CD4-positive, alpha-beta T cell (primary cell): ENCODE results near the gene SCLY. TPM values are rescaled to one million over a fixed set of nuclear protein-coding genes. Genes with fewer than 3 reads are reported as not detected.

Experiments
- ATAC-seq: fragments of 200-7000 bp; cut with Tn5 transposase; one replicate; pipeline ENCODE4 v1.10.0; 2022; ENCODE audit warnings: mild to moderate bottlenecking; ENCODE audit not compliant: poor library complexity
- CTCF ChIA-PET: fragments of 350-600 bp; sonication (Branson Sonifier 250); formaldehyde crosslinking; loops from one replicate; lab custom pipeline; 2021; ENCODE audit warnings: antibody characterized with exemption, inconsistent platforms; lab: Charles Lee
- POLR2A ChIA-PET: fragments of 350-600 bp; sonication (Branson Sonifier 250); formaldehyde crosslinking; loops from one replicate; lab custom pipeline; 2021; ENCODE audit warnings: antibody characterized with exemption, inconsistent platforms; lab: Charles Lee
- DNase-seq, 14 experiments: peaks; one replicate each; pipeline ENCODE4 v3.0.0-alpha.2; 2013 to 2020; ENCODE audit warnings: mixed read lengths in 2 of 14
- H3K27ac ChIP-seq, 2 donors: one replicate each; pipeline versions ENCODE4 v1.5.1 to v1.7.0; 2013; ENCODE audit warnings: low read length in 2 of 2, low read depth in 1 of 2, mild to moderate bottlenecking in 1 of 2
- H3K27me3 ChIP-seq, 2 experiments: 1 replicate in 1 of 2; 2 replicates in 1 of 2; pipeline versions ENCODE4 v1.6.1 to v1.7.0; 2013; ENCODE audit warnings: low read length in 2 of 2, control low read depth in 1 of 2, mild to moderate bottlenecking in 1 of 2, moderate library complexity in 1 of 2; ENCODE audit not compliant: insufficient read depth in 2 of 2, control insufficient read depth in 1 of 2
- H3K36me3 ChIP-seq: one replicate; pipeline ENCODE4 v1.6.1; 2013; ENCODE audit warnings: low read length, control low read depth; ENCODE audit not compliant: insufficient read depth
- H3K4me1 ChIP-seq: one replicate; pipeline ENCODE4 v1.6.1; 2013; ENCODE audit warnings: low read length, control low read depth; ENCODE audit not compliant: insufficient read depth
- H3K4me3 ChIP-seq: one replicate; pipeline ENCODE4 v1.5.1; 2013; ENCODE audit warnings: mild to moderate bottlenecking, low read length, moderate library complexity
- H3K9me3 ChIP-seq, 2 experiments: 1 replicate in 1 of 2; 2 replicates in 1 of 2; pipeline versions ENCODE4 v1.6.1 to v1.7.0; 2013; ENCODE audit warnings: low read length in 2 of 2, mild to moderate bottlenecking in 2 of 2, control low read depth in 1 of 2, moderate library complexity in 1 of 2; ENCODE audit not compliant: control insufficient read depth in 1 of 2, insufficient read depth in 1 of 2
- H3K27ac Mint-ChIP-seq: one replicate; pipeline ENCODE4 v1.8.0; 2020; ENCODE audit warnings: mixed read lengths
- H3K27me3 Mint-ChIP-seq: one replicate; pipeline ENCODE4 v1.8.0; 2021; ENCODE audit warnings: mixed read lengths
- H3K36me3 Mint-ChIP-seq: one replicate; pipeline ENCODE4 v1.8.0; 2021; ENCODE audit warnings: low read depth, mixed read lengths
- H3K4me1 Mint-ChIP-seq: one replicate; pipeline ENCODE4 v1.8.0; 2021; ENCODE audit warnings: low read depth, mixed read lengths
- H3K4me3 Mint-ChIP-seq: one replicate; pipeline ENCODE4 v1.8.0; 2020; ENCODE audit warnings: mild to moderate bottlenecking, mixed read lengths
- H3K9me3 Mint-ChIP-seq: one replicate; pipeline ENCODE4 v1.8.0; 2020; ENCODE audit warnings: mixed read lengths
- CTCF ChIP-seq: fragments of 200-600 bp; IDR thresholded peaks from one replicate; pipeline ENCODE4 v1.8.0; 2022; ENCODE audit warnings: antibody characterized with exemption, mild to moderate bottlenecking
- intact Hi-C, 2 experiments: fragments of 100-400 bp; cut with DNase I in 1 of 2; cut with micrococcal nuclease in 1 of 2; formaldehyde crosslinking; loops; one replicate each; pipeline versions ENCODE4 v1.15.1 to v1.9.0; 2023 to 2025; cut with DNase I, micrococcal nuclease
- total RNA-seq, 174 experiments: library from RNA in 2 of 174; stranded (reverse) in 2 of 174; gene quantifications; one replicate each; pipeline ENCODE4 v1.2.3 and lab custom pipeline; 2021 to 2026

Gene SCLY
- total RNA-seq, 2 experiments from 2014 or later, result 8.9 to 9.6 TPM

GRCh38 chr2:238123218-238123971 is 62.6 kb downstream of the SCLY start:
- ATAC-seq (no peak), DNase-seq (no peak)
- Histone ChIP-seq H3K36me3 (no peaks in the 10 kb centered on the region), H3K27ac (no peak overlapping the region), H3K4me3 (no peak overlapping the region), H3K9me3 (peaks cover 0 to 6% of the 10 kb centered on the region in 2 experiments), H3K4me1 (no peaks in the 10 kb centered on the region), H3K27me3 (peaks cover 0 to under 1% of the 10 kb centered on the region in 2 experiments)
- ChIA-PET POLR2A (no interaction called here), CTCF (no interaction called here)
- H3K27ac Mint-ChIP-seq, result no peak overlapping the region
- no peaks in the 10 kb centered on the region for H3K27me3 Mint-ChIP-seq
- no peak for TF ChIP-seq CTCF
- no peaks in the 10 kb centered on the region for H3K9me3 Mint-ChIP-seq
- no peaks in the 10 kb centered on the region for H3K4me1 Mint-ChIP-seq
- intact Hi-C loops, result no loop called here
- H3K4me3 Mint-ChIP-seq, result no peak overlapping the region
- no peaks in the 10 kb centered on the region for H3K36me3 Mint-ChIP-seq

- Mint-ChIP-seq H3K4me1 (no peaks in the 10 kb centered on the region), H3K27me3 (no peaks in the 10 kb centered on the region), H3K36me3 (no peaks in the 10 kb centered on the region), H3K27ac (no peak overlapping the region), H3K9me3 (no peaks in the 10 kb centered on the region), H3K4me3 (no peak overlapping the region)
- peaks cover 0 to 6% of the 10 kb centered on the region in 2 experiments for H3K9me3 ChIP-seq
- ChIA-PET POLR2A (no interaction called here), CTCF (no interaction called here)
- no peak for TF ChIP-seq CTCF
- H3K27ac ChIP-seq, result no peak overlapping the region
- H3K27me3 ChIP-seq, result no peaks in the 10 kb centered on the region
- ATAC-seq, result no peak
- no peak for DNase-seq
- intact Hi-C loops, result no loop called here
- H3K4me3 ChIP-seq, result no peak overlapping the region
- H3K36me3 ChIP-seq, result no peaks in the 10 kb centered on the region
- H3K4me1 ChIP-seq, result no peaks in the 10 kb centered on the region
Measured at GRCh38 chr2:238123991-238124470, 63.2 kb downstream of the SCLY start.

GRCh38 chr2:238124488-238125126 is 63.8 kb downstream of the SCLY start:
- no peaks in the 10 kb centered on the region for H3K4me1 Mint-ChIP-seq
- intact Hi-C loops, result no loop called here
- no peaks in the 10 kb centered on the region for H3K27me3 ChIP-seq
- no peaks in the 10 kb centered on the region for H3K36me3 ChIP-seq
- ChIA-PET CTCF (no interaction called here), POLR2A (no interaction called here)
- TF ChIP-seq CTCF, result no peak
- no peak overlapping the region for H3K27ac Mint-ChIP-seq
- H3K4me3 ChIP-seq, result no peak overlapping the region
- H3K4me1 ChIP-seq, result no peaks in the 10 kb centered on the region
- ATAC-seq, result no peak
- H3K9me3 Mint-ChIP-seq, result no peaks in the 10 kb centered on the region
- H3K27ac ChIP-seq, result no peak overlapping the region
- no peaks in the 10 kb centered on the region for H3K27me3 Mint-ChIP-seq
- no peak for DNase-seq
- peaks cover 0 to 6% of the 10 kb centered on the region in 2 experiments for H3K9me3 ChIP-seq
- H3K36me3 Mint-ChIP-seq, result no peaks in the 10 kb centered on the region
- H3K4me3 Mint-ChIP-seq, result no peak overlapping the region
